GM12878 (cell line): ENCODE measurements around the gene MXRA8. TPM values are rescaled to one million over a fixed set of nuclear protein-coding genes. Genes with fewer than 3 reads are reported as not detected.

Experiments
- ATAC-seq: fragments of 200-7000 bp; cut with Tn5 transposase; 3 replicates; pipeline ENCODE4 v1.9.1; 2020; ENCODE audit warnings: mild to moderate bottlenecking, moderate library complexity
- BruUV-seq: library from RNA; stranded (reverse); fragments of 400-500 nt; replicated peaks from 2 replicates; lab custom pipeline; 2021; lab: Mats Ljungman, UMichigan
- CTCF ChIA-PET: fragments of 300-600 bp; sonication (Branson Sonifier 250); formaldehyde crosslinking; extraction: SDS; loops from one replicate; lab custom pipeline; 2021; ENCODE audit warnings: inconsistent platforms; lab: Yijun Ruan, JAX
- POLR2A ChIA-PET: fragments of 350-600 bp; formaldehyde crosslinking; extraction: SDS; loops from one replicate; lab custom pipeline; 2021; ENCODE audit warnings: inconsistent platforms; lab: Charles Lee
- RAD21 ChIA-PET: fragments of 300-600 bp; sonication (Branson Sonifier 250); formaldehyde crosslinking; loops from one replicate; lab custom pipeline; 2023; ENCODE audit warnings: antibody characterized with exemption; ENCODE audit not compliant: unreplicated experiment; lab: Charles Lee
- SMC1A ChIA-PET: fragments of 300-600 bp; sonication (Branson Sonifier 250); formaldehyde crosslinking; loops from one replicate; lab custom pipeline; 2023; ENCODE audit not compliant: unreplicated experiment, uncharacterized antibody; lab: Charles Lee
- DNase-seq: peaks from one replicate; pipeline ENCODE4 v3.0.0-alpha.2; 2011; ENCODE audit warnings: low read depth, low spot score
- FAIRE-seq: peaks from 3 replicates; lab custom pipeline; 2011; peaks lifted over from hg19 to GRCh38; lab: Jason Lieb, UNC
- H2AFZ ChIP-seq: 2 replicates; pipeline ENCODE4 v1.6.0; 2011; ENCODE audit warnings: low read depth, low read length, control low read depth; ENCODE audit not compliant: control insufficient read depth
- H3K27ac ChIP-seq: 2 replicates; pipeline ENCODE4 v1.5.1; 2011; ENCODE audit warnings: control low read depth; ENCODE audit not compliant: control insufficient read depth, insufficient read depth
- H3K27me3 ChIP-seq, 2 experiments: replicated peaks in 1 of 2; 2 replicates each; pipeline versions ENCODE4 v1.6.0 to v1.6.1; 2011; ENCODE audit warnings: low read length in 1 of 2; ENCODE audit not compliant: control insufficient read depth in 2 of 2, insufficient read depth in 2 of 2
- H3K36me3 ChIP-seq, 2 experiments: 2 replicates each; pipeline ENCODE4 v1.5.1; 2011; ENCODE audit warnings: low read length in 1 of 2; ENCODE audit not compliant: control insufficient read depth in 2 of 2, insufficient read depth in 2 of 2
- H3K4me1 ChIP-seq: 2 replicates; pipeline ENCODE4 v1.6.1; 2011; ENCODE audit warnings: mild to moderate bottlenecking, low read length, moderate library complexity, mixed read lengths; ENCODE audit not compliant: control insufficient read depth, insufficient read depth
- H3K4me2 ChIP-seq: 2 replicates; pipeline ENCODE4 v1.6.0; 2011; ENCODE audit warnings: control low read depth; ENCODE audit not compliant: control insufficient read depth, insufficient read depth
- H3K4me3 ChIP-seq: fragments of 200-600 bp; sonication (generic); 2 replicates; pipeline ENCODE4 v1.5.1; 2016
- H3K79me2 ChIP-seq: 2 replicates; pipeline ENCODE4 v1.6.0; 2011; ENCODE audit warnings: low read length; ENCODE audit not compliant: control insufficient read depth, insufficient read depth
- H3K9ac ChIP-seq: 2 replicates; pipeline ENCODE4 v1.8.0; 2011; ENCODE audit warnings: low read length, control low read depth, mixed read lengths; ENCODE audit not compliant: control insufficient read depth, insufficient read depth
- H3K9me3 ChIP-seq: replicated peaks from 3 replicates; pipeline ENCODE4 v1.5.1; 2011; ENCODE audit warnings: mild to moderate bottlenecking, low read length; ENCODE audit not compliant: control insufficient read depth, insufficient read depth
- H4K20me1 ChIP-seq: 2 replicates; pipeline ENCODE4 v1.6.0; 2011; ENCODE audit not compliant: control insufficient read depth, insufficient read depth
- CEBPB ChIP-seq, 2 experiments: fragments of 150-350 bp in 1 of 2; IDR thresholded peaks; 2 replicates each; pipeline ENCODE4 v1.6.1; 2012 to 2014; ENCODE audit warnings: low read depth in 2 of 2, low read length in 2 of 2, borderline replicate concordance in 1 of 2, inconsistent platforms in 1 of 2
- FOXM1 ChIP-seq: IDR thresholded peaks from 2 replicates; pipeline ENCODE4 v1.6.1; 2012; ENCODE audit warnings: low read depth, mild to moderate bottlenecking, inconsistent platforms, low read length, moderate library complexity
- JUNB ChIP-seq: IDR thresholded peaks from 2 replicates; pipeline ENCODE4 v1.6.1; 2016; ENCODE audit warnings: antibody characterized with exemption, mild to moderate bottlenecking
- NBN ChIP-seq: fragments of 450-650 bp; IDR thresholded peaks from 2 replicates; pipeline ENCODE4 v1.6.1; 2016
- NFXL1 ChIP-seq: fragments of 450-650 bp; IDR thresholded peaks from 2 replicates; pipeline ENCODE4 v1.6.1; 2017; ENCODE audit warnings: antibody characterized with exemption, mild to moderate bottlenecking, borderline replicate concordance
- PAX5 ChIP-seq: IDR thresholded peaks from 2 replicates; pipeline ENCODE4 v1.6.1; 2011; ENCODE audit warnings: low read depth, low read length, borderline replicate concordance
- RCOR1 ChIP-seq: conservative IDR thresholded peaks from 2 replicates; pipeline ENCODE4 v1.6.1; 2012; ENCODE audit warnings: low read depth, low read length, improper control_type of control experiment
- TCF3 ChIP-seq: IDR thresholded peaks from 2 replicates; pipeline ENCODE4 v1.6.1; 2012; ENCODE audit warnings: low read depth, mild to moderate bottlenecking, low read length, borderline replicate concordance; ENCODE audit not compliant: insufficient read depth
- WRNIP1 ChIP-seq: IDR thresholded peaks from 2 replicates; pipeline ENCODE4 v1.6.1; 2011; ENCODE audit warnings: low read depth, low read length, improper control_type of control experiment, borderline replicate concordance
- WGBS: methylation state at CpG from one replicate; pipeline ENCODE4 v1.1.6; 2016; ENCODE audit warnings: low lambda C conversion rate; ENCODE audit not compliant: insufficient replicate concordance, insufficient coverage; ENCODE audit errors: missing lambda C conversion rate; 5-methylcytosine and 5-hydroxymethylcytosine counted together
- in situ Hi-C: fragments of 300-500 bp; cut with MboI; formaldehyde crosslinking; loops from 9 replicates; pipeline ENCODE4 v1.14.3; 2018; ENCODE audit warnings: mixed read lengths
- intact Hi-C: fragments of 100-400 bp; cut with micrococcal nuclease; formaldehyde crosslinking; loops from one replicate; pipeline ENCODE4 v1.14.2; 2022; ENCODE audit not compliant: unreplicated experiment
- polyA plus RNA-seq, 11 experiments: library from polyadenylated mRNA; depleted of rRNA in 4 of 11; unstranded in 6 of 11; stranded (reverse) in 5 of 11; fragments of >200 nt; fragmentation: Nextera tagmentation in 4 of 11; fragmentation: Illumina TruSeq in 1 of 11; extraction: Ambion mirVana in 4 of 11; extraction: Trizol in 1 of 11; gene quantifications; 1 replicate in 1 of 11; 2 replicates in 10 of 11; pipeline versions ENCODE4 v1.2.1 to v1.2.3, GENCODE V29; 2011 to 2016; ENCODE audit warnings: inconsistent platforms in 2 of 11, missing spikeins in 2 of 11, low read depth in 1 of 11
- total RNA-seq, 4 experiments: library from RNA; depleted of rRNA in 3 of 4; stranded (reverse); fragments of >200 nt in 3 of 4; fragmentation: Illumina TruSeq in 1 of 4; extraction: Trizol in 1 of 4; gene quantifications; 2 replicates each; pipeline versions ENCODE4 v1.2.1 to v1.2.3, GENCODE V29; 2013 to 2021
- TF ChIP-seq, protein P1 (sequence below): IDR thresholded peaks from 2 replicates; pipeline ENCODE4 v1.6.1; 2012; ENCODE audit warnings: mild to moderate bottlenecking, low read depth, low read length
- TF ChIP-seq, protein P2 (sequence below): fragments of 450-650 bp; IDR thresholded peaks from 2 replicates; pipeline ENCODE4 v1.6.1; 2018; ENCODE audit warnings: borderline replicate concordance, mild to moderate bottlenecking; ENCODE audit not compliant: partially characterized antibody
- TF ChIP-seq, protein P3 (sequence below): IDR thresholded peaks from 2 replicates; pipeline ENCODE4 v1.6.1; 2012; ENCODE audit warnings: improper control_type of control experiment, low read depth, low read length; ENCODE audit not compliant: insufficient replicate concordance

The MXRA8 gene
- total and polyA plus RNA-seq, 10 of the 15 experiments (the other 5 are each of a cell fraction or from before 2014, with no cell fraction given): 0.11 to 0.54 (median 0.21) TPM; not detected in 6

DNA sequence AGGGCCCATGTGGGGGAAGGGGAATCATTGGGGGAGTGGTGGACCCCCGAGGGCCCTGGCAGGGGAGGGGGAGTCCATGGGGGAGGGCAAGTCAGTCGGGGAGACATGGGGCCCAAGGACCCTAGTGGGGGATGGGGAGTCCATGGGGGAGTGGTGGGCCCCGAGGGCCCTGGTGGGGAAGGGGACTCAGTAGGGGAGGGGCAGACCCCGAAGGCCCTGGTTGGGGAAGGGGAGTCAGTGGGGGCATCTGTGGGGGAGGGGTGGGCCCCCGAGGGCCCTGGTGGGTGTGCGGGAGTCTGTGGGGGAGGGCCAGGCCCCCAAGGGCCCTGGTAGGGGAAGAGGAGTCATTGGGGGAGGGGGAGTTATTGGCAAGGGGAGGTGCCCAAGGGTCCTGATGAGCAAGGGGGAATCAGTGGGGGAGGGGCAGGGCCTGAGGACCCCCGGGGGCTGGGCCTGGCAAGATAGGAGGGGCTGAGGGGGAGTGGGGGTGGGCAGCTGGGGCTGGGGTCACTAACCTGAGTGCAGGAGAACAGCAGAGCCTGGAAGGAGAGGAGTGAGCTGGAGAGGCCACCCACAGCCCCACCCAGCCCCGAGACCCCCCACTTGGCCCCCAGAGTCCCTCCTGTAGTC, 2.1 kb downstream of the MXRA8 start:
- no peaks in the 10 kb centered on the region for H3K36me3 ChIP-seq
- CTCF ChIA-PET: no interaction called here

More for the DNA sequence above, 2.1 kb downstream of the MXRA8 start:
- Histone ChIP-seq H3K9me3 (no peaks in the 10 kb centered on the region), H3K27me3 (peaks cover 0 to 3% of the 10 kb centered on the region in 2 experiments; a peak in 2 of 4 replicates), H3K4me1 (peaks cover 5% of the 10 kb centered on the region), H3K27ac (no peak overlapping the region), H3K4me2 (no peak overlapping the region), H4K20me1 (no peaks in the 10 kb centered on the region), H3K4me3 (no peak overlapping the region), H3K9ac (no peak overlapping the region), H3K79me2 (no peaks in the 10 kb centered on the region), H2AFZ (no peak overlapping the region)
- ChIA-PET SMC1A (no interaction called here), RAD21 (no interaction called here), POLR2A (no interaction called here)
- FAIRE-seq (no peak), ATAC-seq (no peak), DNase-seq (no peak)
- intact Hi-C loops (no loop called here), in situ Hi-C loops (no loop called here)
- TF ChIP-seq WRNIP1: no peak
- TF ChIP-seq, protein P1, sequence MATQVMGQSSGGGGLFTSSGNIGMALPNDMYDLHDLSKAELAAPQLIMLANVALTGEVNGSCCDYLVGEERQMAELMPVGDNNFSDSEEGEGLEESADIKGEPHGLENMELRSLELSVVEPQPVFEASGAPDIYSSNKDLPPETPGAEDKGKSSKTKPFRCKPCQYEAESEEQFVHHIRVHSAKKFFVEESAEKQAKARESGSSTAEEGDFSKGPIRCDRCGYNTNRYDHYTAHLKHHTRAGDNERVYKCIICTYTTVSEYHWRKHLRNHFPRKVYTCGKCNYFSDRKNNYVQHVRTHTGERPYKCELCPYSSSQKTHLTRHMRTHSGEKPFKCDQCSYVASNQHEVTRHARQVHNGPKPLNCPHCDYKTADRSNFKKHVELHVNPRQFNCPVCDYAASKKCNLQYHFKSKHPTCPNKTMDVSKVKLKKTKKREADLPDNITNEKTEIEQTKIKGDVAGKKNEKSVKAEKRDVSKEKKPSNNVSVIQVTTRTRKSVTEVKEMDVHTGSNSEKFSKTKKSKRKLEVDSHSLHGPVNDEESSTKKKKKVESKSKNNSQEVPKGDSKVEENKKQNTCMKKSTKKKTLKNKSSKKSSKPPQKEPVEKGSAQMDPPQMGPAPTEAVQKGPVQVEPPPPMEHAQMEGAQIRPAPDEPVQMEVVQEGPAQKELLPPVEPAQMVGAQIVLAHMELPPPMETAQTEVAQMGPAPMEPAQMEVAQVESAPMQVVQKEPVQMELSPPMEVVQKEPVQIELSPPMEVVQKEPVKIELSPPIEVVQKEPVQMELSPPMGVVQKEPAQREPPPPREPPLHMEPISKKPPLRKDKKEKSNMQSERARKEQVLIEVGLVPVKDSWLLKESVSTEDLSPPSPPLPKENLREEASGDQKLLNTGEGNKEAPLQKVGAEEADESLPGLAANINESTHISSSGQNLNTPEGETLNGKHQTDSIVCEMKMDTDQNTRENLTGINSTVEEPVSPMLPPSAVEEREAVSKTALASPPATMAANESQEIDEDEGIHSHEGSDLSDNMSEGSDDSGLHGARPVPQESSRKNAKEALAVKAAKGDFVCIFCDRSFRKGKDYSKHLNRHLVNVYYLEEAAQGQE: no peak
- no peak for TF ChIP-seq NFXL1
- no peak for TF ChIP-seq CEBPB (IDR thresholded peaks at IDR 0.05; ENCODE audit: borderline replicate concordance in 1 of 2, low read depth in 2 of 2, low read length in 2 of 2)
- no peak for TF ChIP-seq FOXM1
- no peak for TF ChIP-seq NBN
- TF ChIP-seq, protein P2, sequence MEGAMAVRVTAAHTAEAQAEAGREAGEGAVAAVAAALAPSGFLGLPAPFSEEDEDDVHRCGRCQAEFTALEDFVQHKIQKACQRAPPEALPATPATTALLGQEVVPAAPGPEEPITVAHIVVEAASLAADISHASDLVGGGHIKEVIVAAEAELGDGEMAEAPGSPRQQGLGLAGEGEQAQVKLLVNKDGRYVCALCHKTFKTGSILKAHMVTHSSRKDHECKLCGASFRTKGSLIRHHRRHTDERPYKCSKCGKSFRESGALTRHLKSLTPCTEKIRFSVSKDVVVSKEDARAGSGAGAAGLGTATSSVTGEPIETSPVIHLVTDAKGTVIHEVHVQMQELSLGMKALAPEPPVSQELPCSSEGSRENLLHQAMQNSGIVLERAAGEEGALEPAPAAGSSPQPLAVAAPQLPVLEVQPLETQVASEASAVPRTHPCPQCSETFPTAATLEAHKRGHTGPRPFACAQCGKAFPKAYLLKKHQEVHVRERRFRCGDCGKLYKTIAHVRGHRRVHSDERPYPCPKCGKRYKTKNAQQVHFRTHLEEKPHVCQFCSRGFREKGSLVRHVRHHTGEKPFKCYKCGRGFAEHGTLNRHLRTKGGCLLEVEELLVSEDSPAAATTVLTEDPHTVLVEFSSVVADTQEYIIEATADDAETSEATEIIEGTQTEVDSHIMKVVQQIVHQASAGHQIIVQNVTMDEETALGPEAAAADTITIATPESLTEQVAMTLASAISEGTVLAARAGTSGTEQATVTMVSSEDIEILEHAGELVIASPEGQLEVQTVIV: no peak
- TF ChIP-seq PAX5: no peak
- no peak for TF ChIP-seq JUNB
- TF ChIP-seq, protein P3, sequence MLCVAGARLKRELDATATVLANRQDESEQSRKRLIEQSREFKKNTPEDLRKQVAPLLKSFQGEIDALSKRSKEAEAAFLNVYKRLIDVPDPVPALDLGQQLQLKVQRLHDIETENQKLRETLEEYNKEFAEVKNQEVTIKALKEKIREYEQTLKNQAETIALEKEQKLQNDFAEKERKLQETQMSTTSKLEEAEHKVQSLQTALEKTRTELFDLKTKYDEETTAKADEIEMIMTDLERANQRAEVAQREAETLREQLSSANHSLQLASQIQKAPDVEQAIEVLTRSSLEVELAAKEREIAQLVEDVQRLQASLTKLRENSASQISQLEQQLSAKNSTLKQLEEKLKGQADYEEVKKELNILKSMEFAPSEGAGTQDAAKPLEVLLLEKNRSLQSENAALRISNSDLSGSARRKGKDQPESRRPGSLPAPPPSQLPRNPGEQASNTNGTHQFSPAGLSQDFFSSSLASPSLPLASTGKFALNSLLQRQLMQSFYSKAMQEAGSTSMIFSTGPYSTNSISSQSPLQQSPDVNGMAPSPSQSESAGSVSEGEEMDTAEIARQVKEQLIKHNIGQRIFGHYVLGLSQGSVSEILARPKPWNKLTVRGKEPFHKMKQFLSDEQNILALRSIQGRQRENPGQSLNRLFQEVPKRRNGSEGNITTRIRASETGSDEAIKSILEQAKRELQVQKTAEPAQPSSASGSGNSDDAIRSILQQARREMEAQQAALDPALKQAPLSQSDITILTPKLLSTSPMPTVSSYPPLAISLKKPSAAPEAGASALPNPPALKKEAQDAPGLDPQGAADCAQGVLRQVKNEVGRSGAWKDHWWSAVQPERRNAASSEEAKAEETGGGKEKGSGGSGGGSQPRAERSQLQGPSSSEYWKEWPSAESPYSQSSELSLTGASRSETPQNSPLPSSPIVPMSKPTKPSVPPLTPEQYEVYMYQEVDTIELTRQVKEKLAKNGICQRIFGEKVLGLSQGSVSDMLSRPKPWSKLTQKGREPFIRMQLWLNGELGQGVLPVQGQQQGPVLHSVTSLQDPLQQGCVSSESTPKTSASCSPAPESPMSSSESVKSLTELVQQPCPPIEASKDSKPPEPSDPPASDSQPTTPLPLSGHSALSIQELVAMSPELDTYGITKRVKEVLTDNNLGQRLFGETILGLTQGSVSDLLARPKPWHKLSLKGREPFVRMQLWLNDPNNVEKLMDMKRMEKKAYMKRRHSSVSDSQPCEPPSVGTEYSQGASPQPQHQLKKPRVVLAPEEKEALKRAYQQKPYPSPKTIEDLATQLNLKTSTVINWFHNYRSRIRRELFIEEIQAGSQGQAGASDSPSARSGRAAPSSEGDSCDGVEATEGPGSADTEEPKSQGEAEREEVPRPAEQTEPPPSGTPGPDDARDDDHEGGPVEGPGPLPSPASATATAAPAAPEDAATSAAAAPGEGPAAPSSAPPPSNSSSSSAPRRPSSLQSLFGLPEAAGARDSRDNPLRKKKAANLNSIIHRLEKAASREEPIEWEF: no peak
- TF ChIP-seq RCOR1: no peak
- no peak for TF ChIP-seq TCF3
- 0% methylated on average over 2 of the region's 8 CpGs for WGBS
- BruUV-seq: no TSS peak
